Measurements from ENCODE around the gene GABRB3. TPM values are rescaled to one million over a fixed set of nuclear protein-coding genes. Genes with fewer than 3 reads are reported as not detected.

GABRB3 gene
- total RNA-seq, 1 donor, result 0.54 TPM

- no peak for DNase-seq (ENCODE audit: low read depth in 2 of 3, low spot score in 2 of 3)
Measured at GRCh38 chr15:26682598-26683164, 90.2 kb downstream of the GABRB3 start.

- no peak for DNase-seq (ENCODE audit: low read depth in 2 of 3, low spot score in 2 of 3)
Measured at GRCh38 chr15:26679927-26680326, 92.9 kb downstream of the GABRB3 start.

- DNase-seq (ENCODE audit: low read depth in 2 of 3, low spot score in 2 of 3), result no peak
Measured at GRCh38 chr15:26676115-26676514, 96.8 kb downstream of the GABRB3 start.

GRCh38 chr15:26674467-26674866 lies 98.4 kb downstream of the GABRB3 start:
- DNase-seq (ENCODE audit: low read depth in 2 of 3, low spot score in 2 of 3), result no peak

GRCh38 chr15:26673445-26673844 lies 99.4 kb downstream of the GABRB3 start:
- DNase-seq (ENCODE audit: low read depth in 2 of 3, low spot score in 2 of 3), result no peak

GRCh38 chr15:26670116-26670515 lies 102.8 kb downstream of the GABRB3 start:
- DNase-seq (ENCODE audit: low read depth in 2 of 3, low spot score in 2 of 3), result no peak

GRCh38 chr15:26667222-26667988 lies 105.5 kb downstream of the GABRB3 start:
- DNase-seq (ENCODE audit: low read depth in 2 of 3, low spot score in 2 of 3), result no peak

GRCh38 chr15:26665957-26666791 lies 106.7 kb downstream of the GABRB3 start:
- no peak for DNase-seq (ENCODE audit: low read depth in 2 of 3, low spot score in 2 of 3)

- DNase-seq (ENCODE audit: low read depth in 2 of 3, low spot score in 2 of 3), result no peak
Measured at GRCh38 chr15:26662283-26662682, 110.6 kb downstream of the GABRB3 start.

GRCh38 chr15:26661748-26662147 lies 111.1 kb downstream of the GABRB3 start:
- DNase-seq (ENCODE audit: low read depth in 2 of 3, low spot score in 2 of 3), result no peak

GRCh38 chr15:26661107-26661506 lies 111.8 kb downstream of the GABRB3 start:
- DNase-seq (ENCODE audit: low read depth in 2 of 3, low spot score in 2 of 3), result no peak

- DNase-seq (ENCODE audit: low read depth in 2 of 3, low spot score in 2 of 3), result no peak
Measured at GRCh38 chr15:26660241-26660640, 112.6 kb downstream of the GABRB3 start.

GRCh38 chr15:26658290-26658689 lies 114.6 kb downstream of the GABRB3 start:
- no peak for DNase-seq (ENCODE audit: low read depth in 2 of 3, low spot score in 2 of 3)

GRCh38 chr15:26656080-26656479 lies 116.8 kb downstream of the GABRB3 start:
- DNase-seq (ENCODE audit: low read depth in 2 of 3, low spot score in 2 of 3), result no peak

GRCh38 chr15:26651909-26652308 lies 121.0 kb downstream of the GABRB3 start:
- DNase-seq (ENCODE audit: low read depth in 2 of 3, low spot score in 2 of 3), result no peak

GRCh38 chr15:26648676-26649075 lies 124.2 kb downstream of the GABRB3 start:
- DNase-seq (ENCODE audit: low read depth in 2 of 3, low spot score in 2 of 3), result no peak

GRCh38 chr15:26644948-26645347 lies 127.9 kb downstream of the GABRB3 start:
- no peak for DNase-seq (ENCODE audit: low read depth in 2 of 3, low spot score in 2 of 3)

GRCh38 chr15:26641144-26641543 lies 131.7 kb downstream of the GABRB3 start:
- no peak for DNase-seq (ENCODE audit: low read depth in 2 of 3, low spot score in 2 of 3)

GRCh38 chr15:26640601-26641000 lies 132.3 kb downstream of the GABRB3 start:
- DNase-seq (ENCODE audit: low read depth in 2 of 3, low spot score in 2 of 3), result no peak

- DNase-seq (ENCODE audit: low read depth in 2 of 3, low spot score in 2 of 3), result no peak
Measured at GRCh38 chr15:26639966-26640365, 132.9 kb downstream of the GABRB3 start.

GRCh38 chr15:26635614-26636013 lies 137.3 kb downstream of the GABRB3 start:
- no peak for DNase-seq (ENCODE audit: low read depth in 2 of 3, low spot score in 2 of 3)

- no peak for DNase-seq (ENCODE audit: low read depth in 2 of 3, low spot score in 2 of 3)
Measured at GRCh38 chr15:26635105-26635504, 137.8 kb downstream of the GABRB3 start.

Measured in hematopoietic multipotent progenitor cell (in vitro differentiated cells).